ENCODE results near the gene MFAP5. TPM values are rescaled to one million over a fixed set of nuclear protein-coding genes. Genes with fewer than 3 reads are reported as not detected.

The MFAP5 gene
- total and polyA plus RNA-seq, 10 of the 15 experiments (the other 5 are each of a cell fraction or from before 2014, with no cell fraction given), result 0.06 to 0.14 (median 0.12) TPM; not detected in 7

DNA sequence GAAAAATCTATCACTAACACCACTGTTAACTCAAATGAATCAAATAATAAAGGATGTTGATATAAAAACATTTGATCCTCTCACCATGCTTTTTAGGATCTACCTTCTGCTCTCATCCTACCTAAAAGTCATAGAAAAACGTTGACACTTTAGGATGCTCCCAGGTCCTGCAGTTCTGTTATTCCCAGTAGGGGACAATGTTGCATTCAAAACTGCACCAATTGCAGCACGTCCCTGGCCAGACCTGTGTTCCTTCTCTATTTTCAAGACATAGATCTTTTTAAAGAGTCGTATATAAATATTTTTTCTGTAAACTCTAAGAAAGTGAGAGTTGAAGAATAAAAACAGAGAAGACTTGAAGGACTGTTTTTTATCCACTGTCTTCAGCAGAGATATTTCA, 58.8 kb downstream of the MFAP5 start:
- ChIA-PET RAD21 (ENCODE audit: unreplicated experiment) (no interaction called here), POLR2A (no interaction called here), CTCF (interaction anchor here (1.0 kb wide), 1 partner anchor 61 kb away, joined by 3 read pairs; no protein-coding TSS in a partner anchor), SMC1A (ENCODE audit: uncharacterized antibody, unreplicated experiment) (interaction anchor here (1.0 kb wide), 1 partner anchor 54 kb away, joined by 3 read pairs; no protein-coding TSS in a partner anchor)
- Histone ChIP-seq H2AFZ (ENCODE audit: control insufficient read depth, low read depth, low read length) (no peak overlapping the region), H3K4me1 (ENCODE audit: control insufficient read depth, insufficient read depth, low read length) (peaks cover 3% of the 10 kb centered on the region), H3K4me2 (ENCODE audit: control insufficient read depth, insufficient read depth) (no peak overlapping the region), H3K27me3 (replicated peaks in 1 of 2; ENCODE audit: control insufficient read depth in 2 of 2, insufficient read depth in 2 of 2, low read length in 1 of 2) (no peaks in the 10 kb centered on the region), H3K79me2 (ENCODE audit: control insufficient read depth, insufficient read depth, low read length) (peaks cover 2% of the 10 kb centered on the region), H3K27ac (ENCODE audit: control insufficient read depth, insufficient read depth) (no peak overlapping the region), H3K9ac (ENCODE audit: control insufficient read depth, insufficient read depth, low read length) (no peak overlapping the region), H4K20me1 (ENCODE audit: control insufficient read depth, insufficient read depth) (no peaks in the 10 kb centered on the region), H3K9me3 (replicated peaks; ENCODE audit: control insufficient read depth, insufficient read depth, low read length) (no peaks in the 10 kb centered on the region), H3K4me3 (no peak overlapping the region), H3K36me3 (ENCODE audit: control insufficient read depth in 2 of 2, insufficient read depth in 2 of 2, low read length in 1 of 2) (peaks cover 0 to 4% of the 10 kb centered on the region in 2 experiments)
- DNase-seq (ENCODE audit: low read depth, low spot score) (no peak), ATAC-seq (no peak), FAIRE-seq (no peak)
- TF ChIP-seq RAD21 (IDR thresholded peaks at IDR 0.05; ENCODE audit: insufficient read depth, low read depth, low read length) (peak; percentile 37; the same call in 1 of the 2 replicates), CTCF (IDR thresholded peaks at IDR 0.05 in 2 of 3, conservative IDR thresholded peaks at IDR 0.05 in 1 of 3; ENCODE audit: control insufficient read depth in 2 of 3, extremely low read depth in 1 of 3, insufficient read depth in 1 of 3, low read depth in 3 of 3, low read length in 3 of 3) (peak; percentile 20 to 39 (median 27); a peak in 3 of 6 replicates), MYC (IDR thresholded peaks at IDR 0.05; ENCODE audit: insufficient read depth, insufficient read length, insufficient replicate concordance, low read length, severe bottlenecking) (no peak), HDAC2 (IDR thresholded peaks at IDR 0.05) (no peak)
- WGBS (ENCODE audit: insufficient coverage, insufficient replicate concordance, low lambda C conversion rate, missing lambda C conversion rate), result 23% methylated on average over 3 of the region's 3 CpGs
- no TSS peak for BruUV-seq (replicated peaks)
- intact Hi-C loops (cut with micrococcal nuclease; ENCODE audit: unreplicated experiment) (no loop called here), in situ Hi-C loops (cut with MboI) (no loop called here)

DNA sequence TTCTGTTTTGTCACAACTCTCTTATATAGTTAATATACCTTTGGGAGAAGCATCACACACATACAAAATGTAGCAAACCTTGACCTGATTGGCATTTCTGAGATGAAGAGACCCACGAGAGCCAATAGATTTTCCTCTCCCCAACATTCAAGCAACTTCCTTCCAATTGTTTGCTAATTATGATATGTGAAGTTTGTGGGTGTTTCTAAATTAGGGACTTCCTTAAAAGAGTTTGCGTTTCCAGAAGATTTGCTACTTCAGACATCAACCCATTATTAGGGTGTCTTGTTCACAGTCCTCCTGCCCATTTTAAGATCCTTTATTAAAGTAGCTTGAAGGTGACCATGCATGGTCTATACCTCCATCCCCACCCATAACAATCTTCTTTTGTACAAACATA, 59.3 kb downstream of the MFAP5 start:
- RAD21 ChIA-PET (ENCODE audit: unreplicated experiment), result interaction anchor here (0.6 kb wide), 1 partner anchor 448 kb away, joined by 3 read pairs; no protein-coding TSS in a partner anchor
- H2AFZ ChIP-seq (ENCODE audit: control insufficient read depth, low read depth, low read length), result no peak overlapping the region
- no peaks in the 10 kb centered on the region for H4K20me1 ChIP-seq (ENCODE audit: control insufficient read depth, insufficient read depth)
- H3K4me3 ChIP-seq, result no peak overlapping the region
- POLR2A ChIA-PET, result no interaction called here
- CTCF ChIA-PET, result interaction anchor here (1.6 kb wide), 1 partner anchor 9 kb away, joined by 5 read pairs; the partner anchor contains the start of gene AICDA
- SMC1A ChIA-PET (ENCODE audit: uncharacterized antibody, unreplicated experiment), result interaction anchor here (1.0 kb wide), 1 partner anchor 54 kb away, joined by 3 read pairs; no protein-coding TSS in a partner anchor
- no peaks in the 10 kb centered on the region for H3K4me1 ChIP-seq (ENCODE audit: control insufficient read depth, insufficient read depth, low read length)
- H3K36me3 ChIP-seq (ENCODE audit: control insufficient read depth in 2 of 2, insufficient read depth in 2 of 2, low read length in 1 of 2), result peaks cover 0 to 4% of the 10 kb centered on the region in 2 experiments
- no peaks in the 10 kb centered on the region; the same call in 1 of the 2 replicates for H3K79me2 ChIP-seq (ENCODE audit: control insufficient read depth, insufficient read depth, low read length)
- no peak for ATAC-seq
- in situ Hi-C loops (cut with MboI) (no loop called here), intact Hi-C loops (cut with micrococcal nuclease; ENCODE audit: unreplicated experiment) (no loop called here)
- H3K27me3 ChIP-seq (replicated peaks in 1 of 2; ENCODE audit: control insufficient read depth in 2 of 2, insufficient read depth in 2 of 2, low read length in 1 of 2), result no peaks in the 10 kb centered on the region
- TSS peak; percentile 51 for BruUV-seq (replicated peaks)
- no peak overlapping the region for H3K9ac ChIP-seq (ENCODE audit: control insufficient read depth, insufficient read depth, low read length)
- TF ChIP-seq KDM1A (IDR thresholded peaks at IDR 0.05; ENCODE audit: borderline replicate concordance) (no peak), NBN (IDR thresholded peaks at IDR 0.05) (no peak), MXI1 (IDR thresholded peaks at IDR 0.05; ENCODE audit: low read depth, low read length) (no peak), POU2F2 (IDR thresholded peaks at IDR 0.05; ENCODE audit: borderline replicate concordance, low read depth, low read length) (no peak), SIN3A (IDR thresholded peaks at IDR 0.05; ENCODE audit: low read depth, low read length) (no peak), SIX5 (IDR thresholded peaks at IDR 0.05; ENCODE audit: low read depth, low read length, severe bottlenecking) (no peak), MTA3 (IDR thresholded peaks at IDR 0.05; ENCODE audit: borderline replicate concordance, low read length) (no peak), SPI1 (IDR thresholded peaks at IDR 0.05; ENCODE audit: borderline replicate concordance, insufficient read depth, low read depth, low read length) (no peak), RUNX3 (IDR thresholded peaks at IDR 0.05; ENCODE audit: low read length) (no peak)
- TF ChIP-seq, protein P1, sequence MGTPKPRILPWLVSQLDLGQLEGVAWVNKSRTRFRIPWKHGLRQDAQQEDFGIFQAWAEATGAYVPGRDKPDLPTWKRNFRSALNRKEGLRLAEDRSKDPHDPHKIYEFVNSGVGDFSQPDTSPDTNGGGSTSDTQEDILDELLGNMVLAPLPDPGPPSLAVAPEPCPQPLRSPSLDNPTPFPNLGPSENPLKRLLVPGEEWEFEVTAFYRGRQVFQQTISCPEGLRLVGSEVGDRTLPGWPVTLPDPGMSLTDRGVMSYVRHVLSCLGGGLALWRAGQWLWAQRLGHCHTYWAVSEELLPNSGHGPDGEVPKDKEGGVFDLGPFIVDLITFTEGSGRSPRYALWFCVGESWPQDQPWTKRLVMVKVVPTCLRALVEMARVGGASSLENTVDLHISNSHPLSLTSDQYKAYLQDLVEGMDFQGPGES (IDR thresholded peaks at IDR 0.05), result no peak
- FAIRE-seq, result no peak
- H3K9me3 ChIP-seq (replicated peaks; ENCODE audit: control insufficient read depth, insufficient read depth, low read length), result no peaks in the 10 kb centered on the region
- no peak overlapping the region for H3K27ac ChIP-seq (ENCODE audit: control insufficient read depth, insufficient read depth)
- DNase-seq (ENCODE audit: low read depth, low spot score), result no peak
- H3K4me2 ChIP-seq (ENCODE audit: control insufficient read depth, insufficient read depth), result no peak overlapping the region
- WGBS (ENCODE audit: insufficient coverage, insufficient replicate concordance, low lambda C conversion rate, missing lambda C conversion rate), result 41% methylated on average over 2 of the region's 2 CpGs
